Pancreas (tissue), 10 donors: ENCODE measurements around the gene PARD3. TPM values are rescaled to one million over a fixed set of nuclear protein-coding genes. Genes with fewer than 3 reads are reported as not detected.

Source experiments
- ATAC-seq, 4 donors: fragments of 200-7000 bp; cut with Tn5 transposase; one replicate each; pipeline versions ENCODE4 v1.8.0 to v1.9.1; 2020; ENCODE audit warnings: mild to moderate bottlenecking in 4 of 4, moderate library complexity in 4 of 4
- DNase-seq, 6 donors: peaks; one replicate each; pipeline ENCODE4 v3.0.0-alpha.2; 2020
- FAIRE-seq: peaks from 2 replicates; lab custom pipeline; 2012; peaks lifted over from hg19 to GRCh38; lab: Jason Lieb, UNC
- H3K27ac ChIP-seq, 4 donors: fragments of 200-600 bp; sonication (generic); 1 replicate in 3 of 4; 2 replicates in 1 of 4; pipeline versions ENCODE4 v1.5.0 to v1.8.0; 2020
- H3K27me3 ChIP-seq, 4 donors: fragments of 200-600 bp; one replicate each; pipeline ENCODE4 v1.8.0; 2021
- H3K36me3 ChIP-seq, 3 donors: fragments of 200-600 bp; sonication (generic) in 1 of 3; one replicate each; pipeline versions ENCODE4 v1.5.0 to v1.8.0; 2020 to 2021
- H3K4me1 ChIP-seq, 3 donors: fragments of 200-600 bp; one replicate each; pipeline ENCODE4 v1.8.0; 2021
- H3K4me3 ChIP-seq, 4 donors: fragments of 200-600 bp; sonication (generic) in 2 of 4; one replicate each; pipeline versions ENCODE4 v1.5.0 to v1.8.0; 2020 to 2021
- H3K9me3 ChIP-seq, 4 donors: fragments of 200-600 bp; one replicate each; pipeline ENCODE4 v1.8.0; 2021
- WGBS, 2 donors: extraction: QIAGEN DNeasy Blood & Tissue Kit; methylation state at CpG; one replicate each; pipeline ENCODE4 v1.1.7; 2013; 5-methylcytosine and 5-hydroxymethylcytosine counted together
- intact Hi-C, 3 donors: fragments of 100-400 bp; cut with DNase I; formaldehyde crosslinking; loops; one replicate each; pipeline versions ENCODE4 v1.11.1 to v1.14.2; 2022
- polyA plus RNA-seq, 2 donors: library from polyadenylated mRNA; stranded (reverse); fragments of 200-250 nt; gene quantifications; one replicate each; pipeline ENCODE4 v1.2.3, GENCODE V29; 2013
- total RNA-seq, 6 donors: library from RNA; stranded (reverse); fragmentation: NEBNext Ultra II Directional in 4 of 6; extraction: Animal tissue kit (Norgen Biotek cat#: 25700) in 4 of 6; gene quantifications; one replicate each; pipeline versions ENCODE4 v1.2.1 to v1.2.4, GENCODE V29; 2021 to 2023
- TF ChIP-seq, protein P1 (sequence below), 4 donors: fragments of 200-600 bp; sonication (generic) in 3 of 4; IDR thresholded peaks; one replicate each; pipeline versions ENCODE4 v1.5.0 to v1.8.0; 2021; ENCODE audit warnings: antibody characterized with exemption in 4 of 4
- donor health status: healthy with polysubstance abuse.
- donor health status: DM: no; HTN: no; CAD: no; lungs with moderate emphysema.
- donor health status: DM: no; HTN: no; CAD: no.
- donor health status: control.
- donor health status: control.
- donor health status: Bipolar disorder and iron deficiency.
- donor health status: DM: yes; HTN: yes; CAD: no.
- donor health status: DM: no; HTN: no; CAD: no.
- donor health status: DM: no; HTN: no; CAD: no.
- donor health status: DM: yes; HTN: yes; CAD: no.

The PARD3 gene
- total and polyA plus RNA-seq, 8 donors = 12.8 to 32.3 (median 23.4) TPM

DNA sequence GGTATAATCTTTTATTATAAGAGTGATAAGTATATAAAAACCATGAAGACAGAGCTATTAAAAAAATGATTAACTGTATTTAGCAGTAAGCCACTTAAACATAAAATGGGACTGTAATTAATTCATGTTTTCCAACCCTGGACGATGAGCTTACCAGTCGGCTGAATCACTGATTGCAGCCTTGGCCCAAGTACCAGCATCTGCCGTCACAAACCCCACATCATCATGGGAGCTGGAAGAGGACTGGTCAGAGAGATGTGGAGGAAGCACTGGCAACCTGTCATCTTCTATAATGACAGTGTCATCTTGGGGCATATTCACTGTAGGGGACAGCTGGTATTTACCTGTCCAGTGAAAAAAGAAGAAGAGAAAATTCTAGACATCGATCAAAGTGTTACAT lies 473.6 kb downstream of the PARD3 start:
- Histone ChIP-seq H3K4me1 (no peaks in the 10 kb centered on the region), H3K9me3 (peaks cover 0 to under 1% (median 0%) of the 10 kb centered on the region in 4 donors), H3K4me3 (no peak overlapping the region), H3K27me3 (no peaks in the 10 kb centered on the region), H3K36me3 (no peaks in the 10 kb centered on the region), H3K27ac (no peak overlapping the region)
- TF ChIP-seq, protein P1, sequence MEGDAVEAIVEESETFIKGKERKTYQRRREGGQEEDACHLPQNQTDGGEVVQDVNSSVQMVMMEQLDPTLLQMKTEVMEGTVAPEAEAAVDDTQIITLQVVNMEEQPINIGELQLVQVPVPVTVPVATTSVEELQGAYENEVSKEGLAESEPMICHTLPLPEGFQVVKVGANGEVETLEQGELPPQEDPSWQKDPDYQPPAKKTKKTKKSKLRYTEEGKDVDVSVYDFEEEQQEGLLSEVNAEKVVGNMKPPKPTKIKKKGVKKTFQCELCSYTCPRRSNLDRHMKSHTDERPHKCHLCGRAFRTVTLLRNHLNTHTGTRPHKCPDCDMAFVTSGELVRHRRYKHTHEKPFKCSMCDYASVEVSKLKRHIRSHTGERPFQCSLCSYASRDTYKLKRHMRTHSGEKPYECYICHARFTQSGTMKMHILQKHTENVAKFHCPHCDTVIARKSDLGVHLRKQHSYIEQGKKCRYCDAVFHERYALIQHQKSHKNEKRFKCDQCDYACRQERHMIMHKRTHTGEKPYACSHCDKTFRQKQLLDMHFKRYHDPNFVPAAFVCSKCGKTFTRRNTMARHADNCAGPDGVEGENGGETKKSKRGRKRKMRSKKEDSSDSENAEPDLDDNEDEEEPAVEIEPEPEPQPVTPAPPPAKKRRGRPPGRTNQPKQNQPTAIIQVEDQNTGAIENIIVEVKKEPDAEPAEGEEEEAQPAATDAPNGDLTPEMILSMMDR (IDR thresholded peaks at IDR 0.05) = no peak
- intact Hi-C loops = no loop called here
- no peak for DNase-seq
- FAIRE-seq = no peak
- WGBS, 2 donors = 89% methylated on average over 4 of the region's 4 CpGs
- ATAC-seq = peak in 2 of 4 donors; percentile 25

DNA sequence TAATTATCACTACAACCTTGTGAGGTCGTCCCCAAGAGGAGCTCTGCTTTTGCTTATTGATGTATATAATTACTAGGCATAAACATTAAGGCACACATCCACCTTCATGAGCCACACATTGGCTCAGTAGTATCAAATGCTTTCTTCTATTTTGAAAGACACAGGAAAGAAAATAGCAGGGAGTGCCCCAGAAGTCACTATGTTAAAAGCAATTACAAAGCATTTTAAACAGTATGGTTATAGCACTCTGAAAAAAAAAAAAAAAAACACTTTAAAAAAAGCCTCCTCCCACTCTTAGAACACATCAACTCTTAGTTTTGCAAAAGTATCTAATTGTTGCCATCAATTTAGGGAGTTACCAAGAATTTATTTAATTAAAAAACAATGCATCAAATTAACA lies 474.2 kb downstream of the PARD3 start:
- TF ChIP-seq, protein P1 (IDR thresholded peaks at IDR 0.05) = no peak
- WGBS, 2 donors = 86 to 87% methylated on average over 1 of the region's 1 CpG
- no peak overlapping the region for H3K27ac ChIP-seq
- DNase-seq = no peak
- no peak for FAIRE-seq
- H3K4me1 ChIP-seq = no peaks in the 10 kb centered on the region
- H3K4me3 ChIP-seq = no peak overlapping the region
- H3K27me3 ChIP-seq = no peaks in the 10 kb centered on the region
- H3K36me3 ChIP-seq = no peaks in the 10 kb centered on the region
- ATAC-seq = no peak
- intact Hi-C loops = no loop called here
- H3K9me3 ChIP-seq = peaks cover 0 to 3% (median 0%) of the 10 kb centered on the region in 4 donors

DNA sequence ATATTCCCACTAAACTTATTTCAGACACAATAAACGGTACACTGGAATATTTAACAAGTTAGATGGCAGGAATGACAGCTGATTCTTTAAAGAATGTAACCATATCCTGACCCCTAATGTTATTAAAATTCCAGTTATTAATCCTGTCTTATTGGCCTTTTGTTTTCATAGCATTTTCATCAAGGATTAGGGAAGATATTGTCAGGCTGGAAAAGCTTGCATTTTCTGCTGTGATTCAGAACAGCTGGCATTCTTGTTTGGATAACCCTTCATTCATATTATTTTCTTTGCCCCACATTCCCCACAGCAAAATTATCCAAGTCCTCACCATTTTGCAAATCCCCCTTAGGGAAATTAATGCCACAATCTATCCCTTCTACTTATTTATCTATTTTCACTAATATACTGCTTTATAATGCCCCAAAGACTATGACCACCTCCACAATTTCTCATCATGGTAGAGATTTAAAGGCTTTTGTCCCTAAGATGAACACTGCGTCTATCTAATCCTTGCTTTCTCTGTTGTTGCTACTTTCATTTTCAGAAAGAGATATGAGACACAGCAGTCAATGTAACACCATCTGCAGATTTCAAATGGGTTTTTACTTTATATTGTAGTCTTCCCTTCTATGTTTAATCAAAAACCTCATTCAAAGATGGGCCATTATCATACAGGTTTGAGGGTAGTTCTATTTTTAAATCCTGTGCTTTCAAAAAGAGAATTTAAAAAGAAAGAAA lies 475.1 kb downstream of the PARD3 start:
- no peaks in the 10 kb centered on the region for H3K4me1 ChIP-seq
- H3K27ac ChIP-seq = no peak overlapping the region
- TF ChIP-seq, protein P1 (IDR thresholded peaks at IDR 0.05) = no peak
- no peaks in the 10 kb centered on the region for H3K27me3 ChIP-seq
- DNase-seq = no peak
- H3K36me3 ChIP-seq = no peaks in the 10 kb centered on the region
- 73 to 77% methylated on average over 2 of the region's 2 CpGs for WGBS, 2 donors
- no peak overlapping the region for H3K4me3 ChIP-seq
- peak in 1 of 4 donors; percentile 25 for ATAC-seq
- intact Hi-C loops = no loop called here
- no peak for FAIRE-seq
- peaks cover 0 to 3% (median 0%) of the 10 kb centered on the region in 4 donors for H3K9me3 ChIP-seq

DNA sequence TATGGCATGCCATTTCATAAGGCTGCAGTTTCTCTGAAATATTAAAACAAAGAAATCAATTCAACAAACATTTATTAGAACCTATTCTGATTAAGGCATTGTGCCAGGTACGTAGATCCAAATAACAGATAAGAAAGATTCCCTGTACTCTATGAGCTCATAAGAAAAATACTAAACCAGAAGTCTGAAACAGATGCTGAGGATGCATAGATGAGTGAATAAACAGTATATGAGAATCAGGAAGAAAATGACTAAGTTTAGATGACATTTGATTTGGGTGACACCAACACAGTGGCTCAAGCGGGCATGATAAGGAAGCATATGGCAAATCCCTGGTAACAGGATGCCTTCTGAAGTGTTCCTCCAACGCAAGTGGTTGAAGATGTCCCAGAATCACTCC lies 477.2 kb downstream of the PARD3 start:
- ATAC-seq (no peak), FAIRE-seq (no peak), DNase-seq (no peak)
- intact Hi-C loops = no loop called here
- TF ChIP-seq, protein P1 (IDR thresholded peaks at IDR 0.05) = no peak
- Histone ChIP-seq H3K36me3 (no peaks in the 10 kb centered on the region), H3K9me3 (peaks cover 0 to 3% (median 0%) of the 10 kb centered on the region in 4 donors), H3K27ac (no peak overlapping the region), H3K4me3 (no peak overlapping the region), H3K27me3 (no peaks in the 10 kb centered on the region), H3K4me1 (no peaks in the 10 kb centered on the region)
- WGBS, 2 donors = 48 to 63% methylated on average over 3 of the region's 3 CpGs
